Heart left ventricle (tissue), 13 donors: ENCODE data around the gene DDX47.

Experiments used
- CTCF ChIP-seq, 12 donors: fragments of 200-600 bp; sonication (generic) in 4 of 12; IDR thresholded peaks; one replicate each; pipeline versions ENCODE4 v1.5.0 to v1.8.0; 2018 to 2022; ENCODE audit warnings: antibody characterized with exemption in 12 of 12, mild to moderate bottlenecking in 5 of 12
- POLR2A ChIP-seq, 2 donors: fragments of 450-650 bp; IDR thresholded peaks; one replicate each; pipeline ENCODE4 v1.6.1; 2017; ENCODE audit warnings: antibody characterized with exemption in 2 of 2, mild to moderate bottlenecking in 2 of 2, moderate library complexity in 2 of 2
- donor health status: ischemic (EF 13 %, LVEDD 7.1; RV severe dilation, severe dysfunction).
- donor health status: DM: no; HTN: yes; CAD: no.
- donor health status: DM: no; HTN: no; CAD: no.
- donor health status: ischemic (EF 25% LVEDD 6.9; RV normal size, moderate dysfunction).
- donor health status: ischemic (EF 25% LVEDD 5.7; RV mildly dilated, moderate dysfunction).
- donor health status: ischemic (EF 35%, LVEDD 5.7; RV mildly dilated, moderate dysfunction).
- donor health status: nonischemic (EF 11% LVEDD 7.7; RV severe dilation, severe dysfunction).
- donor health status: DM: yes; HTN: yes; CAD: no.
- donor health status: PGD.
- donor health status: ischemic (EF 29% LVEDD 5.4; RV normal size, mild dysfunction).
- donor health status: nonischemic (EF 23%, LVEDD 6.1; RV moderate dilation, normal function).

DNA sequence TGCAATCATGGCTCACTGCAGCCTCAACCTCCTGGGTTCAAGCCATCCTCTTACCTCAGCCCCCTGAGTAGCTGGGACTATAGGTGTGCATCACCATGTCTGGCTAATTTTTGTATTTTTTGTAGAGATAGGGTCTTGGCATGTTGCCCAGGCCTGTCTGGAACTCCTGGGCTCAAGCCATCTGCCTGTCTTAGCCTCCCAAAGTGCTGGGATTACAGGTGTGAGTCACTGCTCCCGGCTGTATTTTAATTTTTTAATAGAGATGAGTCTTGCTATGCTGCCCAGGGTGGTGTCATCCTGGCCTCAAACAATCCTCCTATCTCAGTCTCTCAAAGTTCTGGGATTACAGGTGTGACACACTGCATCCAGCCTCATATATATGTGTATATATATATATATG, 46.5 kb downstream of the DDX47 start:
- no peak for TF ChIP-seq CTCF (IDR thresholded peaks at IDR 0.05)
- no peak for TF ChIP-seq POLR2A (IDR thresholded peaks at IDR 0.05)
